Cardiac muscle cell (in vitro differentiated cells and primary cell): ENCODE measurements around the gene OPA1. TPM values are rescaled to one million over a fixed set of nuclear protein-coding genes. Genes with fewer than 3 reads are reported as not detected.

Experiments used
- DNase-seq, 2 donors: peaks; one replicate each; pipeline versions ENCODE4 v3.0.0 to v3.0.0-alpha.2; 2010 to 2017; ENCODE audit warnings: low read depth in 1 of 2, low spot score in 1 of 2
- H3K27ac ChIP-seq: fragments of 200-600 bp; sonication (generic); 2 replicates; pipeline ENCODE4 v1.5.1; 2016
- H3K27me3 ChIP-seq: fragments of 200-600 bp; sonication (generic); 2 replicates; pipeline ENCODE4 v1.6.0; 2016; ENCODE audit warnings: control low read depth
- H3K36me3 ChIP-seq: fragments of 200-600 bp; sonication (generic); 2 replicates; pipeline ENCODE4 v1.5.1; 2016; ENCODE audit warnings: control low read depth
- H3K4me1 ChIP-seq: fragments of 200-600 bp; sonication (generic); 2 replicates; pipeline ENCODE4 v1.8.1; 2017; ENCODE audit warnings: low read depth, mild to moderate bottlenecking, mixed run types
- H3K4me3 ChIP-seq: fragments of 200-600 bp; sonication (generic); 2 replicates; pipeline ENCODE4 v1.5.1; 2016; ENCODE audit warnings: mild to moderate bottlenecking
- H3K9me3 ChIP-seq: fragments of 200-600 bp; sonication (generic); 2 replicates; pipeline ENCODE4 v1.5.1; 2017; ENCODE audit warnings: low read depth, mild to moderate bottlenecking, control low read depth
- CTCF ChIP-seq: IDR thresholded peaks from 2 replicates; pipeline ENCODE4 v1.5.1; 2012; ENCODE audit warnings: low read depth, mild to moderate bottlenecking, low read length
- polyA plus RNA-seq: library from polyadenylated mRNA; unstranded; fragments of >200 nt; fragmentation: Nextera tagmentation; extraction: Ambion mirVana; gene quantifications from 2 replicates; pipeline ENCODE4 v1.2.1, GENCODE V29; 2016
- total RNA-seq: library from RNA; depleted of rRNA; stranded (reverse); fragments of >200 nt; gene quantifications from 2 replicates; pipeline ENCODE4 v1.2.3, GENCODE V29; 2016

The OPA1 gene
- total and polyA plus RNA-seq, 2 experiments from 2014 or later = 26.6 to 54.4 TPM

GRCh38 chr3:193589616-193590015 is 3.4 kb upstream of the OPA1 start:
- Histone ChIP-seq H3K4me1 (peaks cover 7% of the 10 kb centered on the region), H3K9me3 (no peaks in the 10 kb centered on the region), H3K36me3 (no peaks in the 10 kb centered on the region), H3K27ac (no peak overlapping the region), H3K27me3 (no peaks in the 10 kb centered on the region), H3K4me3 (no peak overlapping the region)
- TF ChIP-seq CTCF = no peak
- no peak for DNase-seq

GRCh38 chr3:193590088-193590856 is 2.7 kb upstream of the OPA1 start:
- TF ChIP-seq CTCF = no peak
- DNase-seq = peak in 1 of 2 donors; percentile 52
- H3K27ac ChIP-seq = no peak overlapping the region

GRCh38 chr3:193593668-193594030 is 641 bp downstream of the OPA1 start:
- H3K4me1 ChIP-seq = peaks cover 18% of the 10 kb centered on the region
- no peaks in the 10 kb centered on the region for H3K36me3 ChIP-seq
- H3K4me3 ChIP-seq = peak overlapping the region; percentile 70
- DNase-seq = peak; percentile 13 to 25
- TF ChIP-seq CTCF = no peak
- H3K9me3 ChIP-seq = no peaks in the 10 kb centered on the region
- H3K27ac ChIP-seq = peak overlapping the region; percentile 93
- no peaks in the 10 kb centered on the region for H3K27me3 ChIP-seq

More at GRCh38 chr3:193590088-193590856, 2.7 kb upstream of the OPA1 start:
- H3K4me3 ChIP-seq = no peak overlapping the region
- H3K9me3 ChIP-seq = no peaks in the 10 kb centered on the region
- H3K27me3 ChIP-seq = no peaks in the 10 kb centered on the region
- H3K4me1 ChIP-seq = peaks cover 8% of the 10 kb centered on the region
- no peaks in the 10 kb centered on the region for H3K36me3 ChIP-seq

GRCh38 chr3:193594946-193595689 is 2.1 kb downstream of the OPA1 start:
- H3K9me3 ChIP-seq = no peaks in the 10 kb centered on the region
- H3K36me3 ChIP-seq = no peaks in the 10 kb centered on the region
- H3K4me3 ChIP-seq = no peak overlapping the region
- peaks cover 24% of the 10 kb centered on the region for H3K4me1 ChIP-seq
- no peak overlapping the region for H3K27ac ChIP-seq
- H3K27me3 ChIP-seq = no peaks in the 10 kb centered on the region
- peak in 1 of 2 donors; percentile 17 for DNase-seq
- no peak for TF ChIP-seq CTCF

- Histone ChIP-seq H3K27me3 (peaks cover 8% of the 10 kb centered on the region), H3K27ac (no peak overlapping the region), H3K4me3 (no peak overlapping the region), H3K9me3 (no peaks in the 10 kb centered on the region), H3K4me1 (peaks cover 24% of the 10 kb centered on the region), H3K36me3 (no peaks in the 10 kb centered on the region)
- TF ChIP-seq CTCF = no peak
- DNase-seq = no peak
Observed at GRCh38 chr3:193595939-193596487, 3.0 kb downstream of the OPA1 start.
